Activated CD4-positive, alpha-beta T cell treated with anti-CD3 and anti-CD28 coated beads for 48 hours (primary cell): Measurements from ENCODE around the gene ANKRD11.
"Not testable (repeated sequence)": the region's sequence is repeated elsewhere in the genome, so short reads cannot be mapped to it uniquely, and the experiment has no call there.

Source experiments
- DNase-seq: peaks from one replicate; pipeline ENCODE4 v3.0.0-alpha.2; 2020

ANKRD11 gene

GRCh38 chr16:89401641-89402445 lies 88.5 kb downstream of the ANKRD11 start:
- no peak for DNase-seq

GRCh38 chr16:89401205-89401604 lies 89.2 kb downstream of the ANKRD11 start:
- no peak for DNase-seq

- no peak for DNase-seq
Measured at GRCh38 chr16:89400740-89401139, 89.6 kb downstream of the ANKRD11 start.

GRCh38 chr16:89398924-89399323 lies 91.4 kb downstream of the ANKRD11 start:
- DNase-seq = no peak

GRCh38 chr16:89397331-89397861 lies 93.0 kb downstream of the ANKRD11 start:
- no peak for DNase-seq

- no peak for DNase-seq
Measured at GRCh38 chr16:89396156-89396555, 94.2 kb downstream of the ANKRD11 start.

- DNase-seq = no peak
Measured at GRCh38 chr16:89395150-89396142, 94.9 kb downstream of the ANKRD11 start.

GRCh38 chr16:89393738-89394406 lies 96.5 kb downstream of the ANKRD11 start:
- DNase-seq = no peak

- no peak for DNase-seq
Measured at GRCh38 chr16:89392881-89393737, 97.3 kb downstream of the ANKRD11 start.

GRCh38 chr16:89390224-89390583 lies 100.2 kb downstream of the ANKRD11 start:
- not testable (repeated sequence) for DNase-seq

GRCh38 chr16:89389504-89390223 lies 100.7 kb downstream of the ANKRD11 start:
- not testable (repeated sequence) for DNase-seq

GRCh38 chr16:89388536-89388935 lies 101.8 kb downstream of the ANKRD11 start:
- no peak for DNase-seq

GRCh38 chr16:89386306-89387185 lies 103.8 kb downstream of the ANKRD11 start:
- no peak for DNase-seq

GRCh38 chr16:89385712-89386111 lies 104.6 kb downstream of the ANKRD11 start:
- DNase-seq = no peak

GRCh38 chr16:89384282-89384681 lies 106.1 kb downstream of the ANKRD11 start:
- no peak for DNase-seq

- DNase-seq = peak; percentile 40
Measured at GRCh38 chr16:89383095-89384003, 107.0 kb downstream of the ANKRD11 start.

GRCh38 chr16:89382555-89382954 lies 107.8 kb downstream of the ANKRD11 start:
- DNase-seq = not testable (repeated sequence)

- DNase-seq = no peak
Measured at GRCh38 chr16:89381788-89382187, 108.6 kb downstream of the ANKRD11 start.

- DNase-seq = no peak
Measured at GRCh38 chr16:89380681-89381080, 109.7 kb downstream of the ANKRD11 start.
